HCT116 (cell line): ENCODE results near the gene NFAT5. TPM values are rescaled to one million over a fixed set of nuclear protein-coding genes. Genes with fewer than 3 reads are reported as not detected.

Experiments used
- ATAC-seq: fragments of 200-7000 bp; cut with Tn5 transposase; 2 replicates; pipeline ENCODE4 v1.9.1; 2020; ENCODE audit warnings: mild to moderate bottlenecking, moderate library complexity
- BruUV-seq: library from RNA; stranded (reverse); fragments of 400-500 nt; replicated peaks from 2 replicates; lab custom pipeline; 2021; lab: Mats Ljungman, UMichigan
- CTCF ChIA-PET: fragments of 300-600 bp; sonication (Branson Sonifier 250); formaldehyde crosslinking; loops from one replicate; lab custom pipeline; 2021; ENCODE audit warnings: antibody characterized with exemption; lab: Charles Lee
- POLR2A ChIA-PET: fragments of 300-600, 350-600 bp; sonication (Branson Sonifier 250); formaldehyde crosslinking; loops from one replicate; lab custom pipeline; 2021; ENCODE audit warnings: antibody characterized with exemption; lab: Charles Lee
- RAD21 ChIA-PET, 2 experiments: fragments of 300-600 bp; sonication (Branson Sonifier 250); formaldehyde crosslinking; loops; one replicate each; lab custom pipeline; 2023; ENCODE audit warnings: low total read pairs in 2 of 2; ENCODE audit not compliant: uncharacterized antibody in 2 of 2, unreplicated experiment in 2 of 2, low non-redundant PET in 1 of 2; lab: Charles Lee
- DNase-seq: peaks from one replicate; pipeline ENCODE4 v3.0.0-alpha.2; 2010; ENCODE audit warnings: low read depth, low spot score
- H2AFZ ChIP-seq: fragments of 200-600 bp; shearing (Covaris generic), sonication (generic); 2 replicates; pipeline ENCODE4 v1.6.1; 2017; ENCODE audit warnings: low read depth, mixed run types, mixed read lengths, antibody characterized with exemption, low read length; ENCODE audit not compliant: poor library complexity, severe bottlenecking
- H3K27ac ChIP-seq: 2 replicates; pipeline ENCODE4 v1.5.1; 2012; ENCODE audit warnings: low read depth, low read length
- H3K27me3 ChIP-seq: fragments of 200-600 bp; sonication (generic); 2 replicates; pipeline ENCODE4 v1.6.1; 2016; ENCODE audit warnings: mixed run types, low read length, mixed read lengths; ENCODE audit not compliant: insufficient read depth
- H3K36me3 ChIP-seq, 2 experiments: fragments of 200-500 bp in 1 of 2; fragments of 200-600 bp in 1 of 2; sonication (Bioruptor generic) in 1 of 2; sonication (generic) in 1 of 2; 2 replicates each; pipeline versions ENCODE4 v1.5.1 to v1.6.1; 2014 to 2016; ENCODE audit warnings: low read length in 2 of 2, inconsistent platforms in 1 of 2, mixed read lengths in 1 of 2, mixed run types in 1 of 2; ENCODE audit not compliant: insufficient read depth in 2 of 2, control insufficient read depth in 1 of 2
- H3K4me1 ChIP-seq, 2 experiments: fragments of 200-600 bp in 1 of 2; sonication (generic) in 1 of 2; 2 replicates each; pipeline versions ENCODE4 v1.5.1 to v1.6.1; 2012 to 2017; ENCODE audit warnings: low read length in 2 of 2, inconsistent platforms in 1 of 2, mild to moderate bottlenecking in 1 of 2, mixed read lengths in 1 of 2, mixed run types in 1 of 2, moderate library complexity in 1 of 2; ENCODE audit not compliant: insufficient read depth in 2 of 2, control insufficient read depth in 1 of 2
- H3K4me2 ChIP-seq: fragments of 200-600 bp; sonication (generic); 2 replicates; pipeline ENCODE4 v1.6.1; 2017; ENCODE audit warnings: mixed run types, low read length, mixed read lengths
- H3K4me3 ChIP-seq, 2 experiments: fragments of 200-600 bp in 1 of 2; sonication (generic) in 1 of 2; replicated peaks in 1 of 2; 2 replicates each; pipeline ENCODE4 v1.5.1; 2011 to 2016; ENCODE audit warnings: low read length in 2 of 2, control low read depth in 1 of 2, low read depth in 1 of 2, mild to moderate bottlenecking in 1 of 2, mixed read lengths in 1 of 2, mixed run types in 1 of 2
- H3K79me2 ChIP-seq: fragments of 200-600 bp; sonication (generic); 2 replicates; pipeline ENCODE4 v1.6.1; 2017; ENCODE audit warnings: mild to moderate bottlenecking, mixed run types, low read length, moderate library complexity, mixed read lengths; ENCODE audit not compliant: insufficient read depth
- H3K9ac ChIP-seq: fragments of 200-600 bp; sonication (generic); 2 replicates; pipeline ENCODE4 v1.6.1; 2016; ENCODE audit warnings: low read length, mixed read lengths
- H3K9me2 ChIP-seq: fragments of 200-600 bp; sonication (generic), shearing (Covaris generic); 2 replicates; pipeline ENCODE4 v1.6.1; 2017; ENCODE audit warnings: mixed run types, mild to moderate bottlenecking, moderate library complexity; ENCODE audit not compliant: insufficient read depth
- H3K9me3 ChIP-seq, 2 experiments: fragments of 200-500 bp in 1 of 2; fragments of 200-600 bp in 1 of 2; sonication (Bioruptor generic) in 1 of 2; sonication (generic) in 1 of 2; 2 replicates each; pipeline ENCODE4 v1.6.1; 2014 to 2017; ENCODE audit warnings: low read length in 2 of 2, mixed read lengths in 2 of 2, inconsistent platforms in 1 of 2, low read depth in 1 of 2, mild to moderate bottlenecking in 1 of 2, mixed run types in 1 of 2, moderate library complexity in 1 of 2; ENCODE audit not compliant: control insufficient read depth in 1 of 2, insufficient read depth in 1 of 2
- H4K20me1 ChIP-seq: fragments of 200-600 bp; sonication (generic), shearing (Covaris generic); 2 replicates; pipeline ENCODE4 v1.6.1; 2017; ENCODE audit warnings: mixed run types, mild to moderate bottlenecking, moderate library complexity; ENCODE audit not compliant: insufficient read depth
- ATF3 ChIP-seq: IDR thresholded peaks from 2 replicates; pipeline ENCODE4 v1.6.1; 2012
- CBX3 ChIP-seq: IDR thresholded peaks from 2 replicates; pipeline ENCODE4 v1.6.1; 2012; ENCODE audit warnings: low read depth
- CEBPB ChIP-seq: IDR thresholded peaks from 2 replicates; pipeline ENCODE4 v1.6.1; 2012; ENCODE audit warnings: low read depth
- EZH2 ChIP-seq: fragments of 200-600 bp; sonication (generic); IDR thresholded peaks from 2 replicates; pipeline ENCODE4 v1.6.1; 2017; ENCODE audit warnings: antibody characterized with exemption, mixed run types
- MAX ChIP-seq: IDR thresholded peaks from 2 replicates; pipeline ENCODE4 v1.6.1; 2012
- POLR2AphosphoS5 ChIP-seq: IDR thresholded peaks from 2 replicates; pipeline ENCODE4 v1.6.1; 2011; ENCODE audit warnings: mild to moderate bottlenecking, low read depth, low read length, moderate library complexity
- SP1 ChIP-seq: IDR thresholded peaks from 2 replicates; pipeline ENCODE4 v1.6.1; 2012; ENCODE audit warnings: low read depth
- ZBTB33 ChIP-seq: IDR thresholded peaks from 2 replicates; pipeline ENCODE4 v1.6.1; 2011; ENCODE audit warnings: mild to moderate bottlenecking, low read length, moderate library complexity; ENCODE audit not compliant: insufficient replicate concordance; ENCODE audit errors: extremely low read depth
- ZNF274 ChIP-seq: fragments of 200-500 bp; sonication (Bioruptor generic); IDR thresholded peaks from 2 replicates; pipeline ENCODE4 v1.6.1; 2014; ENCODE audit warnings: mild to moderate bottlenecking, low read depth, low read length, inconsistent platforms
- intact Hi-C: fragments of 100-400 bp; cut with micrococcal nuclease; formaldehyde crosslinking; loops from 2 replicates; pipeline ENCODE4 v1.10.0; 2022
- total RNA-seq: library from RNA; stranded (reverse); gene quantifications from one replicate; pipeline ENCODE4 v1.2.1, GENCODE V29; 2021; ENCODE audit not compliant: unreplicated experiment

The NFAT5 gene
- total RNA-seq, 1 experiment from 2014 or later: 67.4 TPM

- no peak overlapping the region for H3K27ac ChIP-seq
- no TSS peak for BruUV-seq
- no peaks in the 10 kb centered on the region for H3K9me3 ChIP-seq
- peaks cover 100% of the 10 kb centered on the region for H3K79me2 ChIP-seq
- H3K4me1 ChIP-seq: peaks cover 6 to 66% of the 10 kb centered on the region in 2 experiments
- peaks cover 21% of the 10 kb centered on the region; the same call in 1 of the 2 replicates for H4K20me1 ChIP-seq
- H2AFZ ChIP-seq: no peak overlapping the region
- no peaks in the 10 kb centered on the region for H3K9me2 ChIP-seq
- TF ChIP-seq ZBTB33: no peak
- TF ChIP-seq ATF3: no peak
- TF ChIP-seq ZNF274: no peak
- TF ChIP-seq CBX3: no peak
- no peak for TF ChIP-seq POLR2AphosphoS5
- TF ChIP-seq MAX: no peak
- TF ChIP-seq EZH2: no peak
- no peak for TF ChIP-seq SP1
- no peak for TF ChIP-seq CEBPB
- TF ChIP-seq, all 23 proteins: peak for 0
- no peak for DNase-seq
- no peak overlapping the region for H3K4me3 ChIP-seq
- ChIA-PET RAD21 (no interaction called here), POLR2A (no interaction called here), CTCF (interaction anchor here (1.0 kb wide), 1 partner anchor 122 kb away, joined by 3 read pairs; no protein-coding TSS in a partner anchor)
- ATAC-seq: no peak
- no peak overlapping the region for H3K9ac ChIP-seq
- H3K4me2 ChIP-seq: no peak overlapping the region
- H3K27me3 ChIP-seq: no peaks in the 10 kb centered on the region
- H3K36me3 ChIP-seq: peaks cover 5 to 13% of the 10 kb centered on the region in 2 experiments; a peak in 2 of 4 replicates
- intact Hi-C loops: no loop called here
Observed at GRCh38 chr16:69590590-69590989, 24.8 kb downstream of the NFAT5 start.
